Stimulated activated CD4-positive, alpha-beta T cell treated with anti-CD3 and anti-CD28 coated beads, Interleukin-12 subunit alpha, Interleukin-12 subunit beta, amount 100 ng/mL, for 4 hours (primary cell): ENCODE data around the gene ZSWIM6.

Experiments used
- DNase-seq: peaks from one replicate; pipeline ENCODE4 v3.0.0-alpha.2; 2020

ZSWIM6 gene

GRCh38 chr5:61496446-61496845 is 164.4 kb downstream of the ZSWIM6 start:
- DNase-seq, result no peak

GRCh38 chr5:61496860-61497259 is 164.8 kb downstream of the ZSWIM6 start:
- DNase-seq, result no peak

GRCh38 chr5:61498121-61498520 is 166.1 kb downstream of the ZSWIM6 start:
- no peak for DNase-seq

DNA sequence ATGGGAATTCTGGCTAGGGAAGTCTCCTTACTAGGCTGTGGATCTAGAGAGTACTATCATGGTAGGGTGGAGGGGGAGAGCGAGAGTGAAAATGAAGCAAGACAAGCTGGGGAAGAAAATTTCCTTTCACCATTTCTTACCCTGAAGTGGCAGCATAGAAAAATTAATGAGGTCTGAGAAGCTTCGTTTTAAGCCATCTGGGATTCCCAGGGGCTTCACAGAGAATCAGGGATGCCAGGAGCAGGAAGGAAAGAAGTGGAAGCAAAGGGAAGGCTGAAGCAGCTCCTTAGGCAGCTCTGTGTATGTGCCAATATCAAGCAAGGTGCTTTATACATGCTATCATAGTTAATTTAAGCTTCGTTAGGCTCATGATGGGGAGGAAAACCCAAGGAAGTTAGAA is 169.9 kb downstream of the ZSWIM6 start:
- no peak for DNase-seq

DNA sequence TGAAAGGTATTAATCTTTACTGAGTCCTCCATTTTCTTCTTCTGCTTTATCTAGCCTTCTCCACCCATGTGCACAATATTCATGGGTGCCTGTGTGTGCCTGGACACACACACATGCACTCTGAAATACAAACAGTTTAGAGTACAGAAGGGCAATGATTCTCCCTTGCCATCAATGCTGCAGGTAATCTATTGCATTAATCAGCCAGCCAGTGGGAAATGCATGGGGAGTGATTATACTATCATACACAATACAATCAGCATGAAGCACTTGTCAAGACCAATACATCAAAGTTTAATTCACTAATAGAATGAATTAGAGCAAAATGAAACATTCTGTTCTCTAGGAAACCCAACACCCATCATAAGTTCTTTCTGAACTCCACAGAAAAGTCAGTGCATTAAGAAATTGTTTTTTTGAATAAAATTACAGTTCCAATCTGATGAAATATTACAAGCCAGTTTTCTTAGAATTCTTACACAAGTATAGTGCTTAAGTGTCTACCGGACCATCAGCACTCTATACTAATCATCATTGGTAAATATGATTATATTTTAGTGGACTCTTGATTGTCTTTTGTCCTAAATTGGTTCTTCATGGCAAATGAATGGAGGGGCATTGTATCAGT is 172.2 kb downstream of the ZSWIM6 start:
- DNase-seq, result no peak

DNA sequence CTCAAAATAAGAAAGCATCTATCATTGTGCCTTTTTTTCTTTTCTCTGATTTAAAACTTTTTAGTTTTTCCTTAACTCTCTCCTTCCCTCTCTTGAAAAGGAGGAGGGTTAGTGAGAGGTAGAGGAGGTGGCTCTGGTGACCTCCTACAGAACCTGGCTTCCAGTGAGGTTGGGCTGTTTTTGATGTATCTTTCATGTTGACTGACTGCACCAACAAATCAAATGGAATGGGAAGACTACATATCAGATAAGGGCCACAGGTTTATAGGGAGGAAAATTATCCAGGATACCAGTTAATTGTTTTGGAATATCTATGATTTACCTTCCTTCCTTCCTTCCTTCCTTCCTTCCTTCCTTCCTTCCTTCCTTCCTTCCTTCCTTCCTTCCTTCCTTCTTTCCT is 173.2 kb downstream of the ZSWIM6 start:
- no peak for DNase-seq

DNA sequence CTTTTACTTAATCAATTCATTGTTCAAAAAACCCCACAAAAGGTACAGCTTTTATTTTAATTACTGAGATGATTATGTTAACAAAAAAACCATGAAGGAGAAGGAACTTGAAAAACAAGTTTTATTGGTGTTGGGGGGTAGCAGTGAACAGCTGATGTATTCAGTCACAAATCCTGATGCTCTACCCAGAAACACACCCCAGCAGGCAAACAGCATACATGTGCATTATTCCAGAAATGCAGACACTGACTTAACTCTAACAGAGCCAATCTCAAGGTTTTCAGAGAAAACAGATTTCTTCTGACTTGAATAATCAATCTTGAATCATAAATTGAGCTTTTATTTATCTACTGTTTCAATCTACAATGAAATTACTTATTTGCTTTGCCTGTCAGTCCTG is 175.2 kb downstream of the ZSWIM6 start:
- DNase-seq, result no peak

- DNase-seq, result no peak
Measured at GRCh38 chr5:61516946-61517345, 184.9 kb downstream of the ZSWIM6 start.

- DNase-seq, result no peak
Measured at GRCh38 chr5:61519728-61520277, 187.7 kb downstream of the ZSWIM6 start.

DNA sequence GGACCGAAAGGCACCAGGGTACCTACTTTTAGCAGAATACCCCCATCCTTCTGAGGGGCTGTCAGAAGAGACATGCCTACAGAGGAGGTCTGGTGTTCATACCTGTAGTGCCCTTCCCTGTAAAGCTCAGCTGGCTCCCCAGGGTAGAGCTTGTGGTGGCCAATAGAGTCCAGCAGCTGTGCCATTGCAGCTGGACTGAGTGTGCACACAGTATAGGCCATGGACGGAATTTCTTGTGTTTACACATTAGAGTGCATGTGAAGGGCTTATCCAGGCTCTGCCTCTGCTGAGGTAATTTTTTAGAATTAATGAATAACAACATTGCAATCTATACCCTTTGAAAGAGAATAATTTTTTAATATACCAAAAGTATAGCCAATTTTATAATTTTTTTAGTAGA is 191.0 kb downstream of the ZSWIM6 start:
- DNase-seq, result no peak

- DNase-seq, result no peak
Measured at GRCh38 chr5:61523997-61524396, 191.9 kb downstream of the ZSWIM6 start.

DNA sequence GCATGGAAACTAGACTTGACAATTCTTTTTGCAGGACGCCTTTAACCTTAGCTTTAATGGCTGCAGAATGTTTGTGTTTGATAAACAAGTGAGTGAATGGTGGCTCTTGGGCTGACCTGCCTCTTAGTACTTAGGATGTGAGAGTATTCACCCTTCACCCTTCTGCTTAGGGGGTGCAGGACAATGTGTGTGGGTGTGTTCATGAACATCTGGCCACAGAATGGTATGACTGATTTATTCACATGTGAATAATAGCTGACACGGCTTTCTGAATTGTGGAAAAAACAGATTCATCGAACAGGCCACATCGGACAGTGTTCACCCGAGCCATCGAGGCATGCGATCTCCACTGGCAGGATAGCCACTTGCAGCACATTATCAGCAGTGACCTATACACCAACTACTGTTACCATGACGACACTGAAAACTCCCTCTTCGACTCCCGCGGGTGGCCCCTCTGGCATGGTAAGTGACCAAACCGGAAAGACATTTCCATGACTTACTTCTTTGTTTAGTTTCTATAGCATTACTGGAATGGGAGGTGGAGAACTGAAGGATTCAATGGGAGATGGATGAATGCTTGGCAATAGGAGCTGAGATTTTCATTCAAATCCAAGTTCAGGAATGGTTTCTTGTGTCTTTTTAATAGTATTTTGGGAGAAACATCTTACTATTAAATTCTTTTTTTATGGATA is 193.6 kb downstream of the ZSWIM6 start:
- no peak for DNase-seq

- DNase-seq, result no peak
Measured at GRCh38 chr5:61526207-61526519, 194.1 kb downstream of the ZSWIM6 start.

- no peak for DNase-seq
Measured at GRCh38 chr5:61532983-61533382, 200.9 kb downstream of the ZSWIM6 start.

GRCh38 chr5:61534481-61535267 is 202.6 kb downstream of the ZSWIM6 start:
- no peak for DNase-seq

DNA sequence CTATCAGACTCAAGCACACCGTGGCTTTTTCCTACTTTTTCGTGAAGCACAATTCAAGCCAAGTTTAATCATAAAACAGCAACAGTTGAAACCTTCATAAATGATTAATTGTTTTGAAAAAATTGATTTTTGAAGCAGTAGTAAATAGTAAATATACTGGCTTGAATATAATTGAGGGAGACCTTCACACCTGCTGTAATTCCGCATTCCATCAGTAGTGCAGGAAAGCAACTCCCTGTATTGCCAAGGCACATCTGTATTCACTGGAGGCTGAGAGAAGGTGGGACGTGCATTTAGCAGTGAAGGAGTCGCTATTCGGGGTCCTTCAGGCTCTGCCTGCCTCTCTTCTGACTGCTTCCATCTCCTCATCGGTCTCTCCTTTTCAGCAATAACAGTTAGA is 203.8 kb downstream of the ZSWIM6 start:
- no peak for DNase-seq

DNA sequence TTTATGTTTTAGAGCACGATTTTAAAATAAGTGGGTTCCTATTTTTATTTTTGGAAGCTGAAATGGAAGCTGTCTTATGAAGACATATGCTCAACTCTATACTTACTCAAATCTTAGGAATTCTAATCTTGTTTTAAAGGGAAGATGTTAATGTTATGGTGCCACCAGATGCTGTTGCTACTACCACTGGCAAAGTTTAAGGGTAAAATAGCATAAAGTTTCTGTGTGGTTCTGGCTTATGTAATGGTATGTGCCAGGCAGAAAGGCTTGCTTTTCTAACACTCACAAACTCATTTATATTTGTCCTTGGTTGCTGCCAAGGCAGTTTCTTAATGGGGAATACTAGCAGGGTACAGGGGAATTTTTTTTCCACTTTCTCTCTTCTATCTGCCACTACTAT is 204.9 kb downstream of the ZSWIM6 start:
- no peak for DNase-seq

GRCh38 chr5:61538722-61539501 is 206.9 kb downstream of the ZSWIM6 start:
- no peak for DNase-seq

GRCh38 chr5:61549530-61549929 is 217.5 kb downstream of the ZSWIM6 start:
- DNase-seq, result no peak

DNA sequence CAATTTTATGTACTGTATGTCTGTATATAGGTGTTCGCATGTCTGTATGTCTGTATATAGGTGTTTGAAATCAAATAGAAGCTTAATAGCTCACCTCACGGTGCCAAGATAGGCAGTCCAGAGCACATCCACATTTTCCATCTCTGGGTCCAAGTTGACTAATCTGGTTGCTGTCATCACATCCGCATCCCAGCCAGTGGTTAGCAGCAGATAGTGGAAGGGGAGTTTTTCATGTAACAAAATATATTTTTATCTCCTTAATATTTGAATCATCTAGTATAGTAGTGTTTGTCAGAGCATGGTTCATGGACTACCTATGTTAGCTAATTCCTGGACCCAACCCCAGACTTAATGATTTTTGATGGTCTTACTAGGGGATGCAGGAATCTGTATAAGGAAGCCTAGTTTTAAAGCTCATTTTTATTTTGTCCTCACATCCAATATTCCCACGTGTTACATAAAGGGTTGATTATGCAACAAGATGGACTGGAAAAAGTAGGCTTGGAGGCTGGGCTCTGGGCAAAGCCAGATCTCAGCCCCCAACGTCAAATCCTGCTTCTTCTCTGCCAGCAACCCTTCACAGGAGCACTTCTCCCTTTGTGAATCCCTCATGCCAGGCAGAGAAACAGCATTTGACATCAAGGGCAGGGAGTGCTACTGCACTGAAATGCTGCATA is 219.7 kb downstream of the ZSWIM6 start:
- DNase-seq, result no peak

DNA sequence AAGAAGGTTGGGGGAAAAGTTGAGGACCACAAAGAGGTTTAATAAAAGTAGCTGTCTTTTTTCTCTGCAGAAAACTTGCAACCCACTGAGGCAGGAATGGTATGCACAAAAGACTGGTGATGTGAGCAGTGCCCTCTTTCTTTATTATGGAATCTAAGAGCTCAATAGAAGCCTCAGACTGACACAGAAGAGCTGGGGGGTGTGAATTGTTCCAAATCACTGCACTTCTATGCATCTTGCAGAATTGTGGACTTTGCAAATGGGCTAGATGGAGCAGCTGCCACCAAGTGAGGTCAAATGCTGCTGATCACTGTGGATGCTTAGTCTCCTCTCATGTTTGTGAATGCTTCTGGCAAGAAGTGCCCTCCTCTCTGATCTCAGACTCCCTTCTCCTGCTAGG is 227.1 kb downstream of the ZSWIM6 start:
- no peak for DNase-seq

- DNase-seq, result no peak
Measured at GRCh38 chr5:61559722-61560121, 227.7 kb downstream of the ZSWIM6 start.

GRCh38 chr5:61563401-61563800 is 231.3 kb downstream of the ZSWIM6 start:
- DNase-seq, result no peak
